Measurements from ENCODE around the gene MRPS9.
A peak's percentile ranks its signal among the peaks of the same experiment; 100 is the strongest.

The MRPS9 gene

GRCh38 chr2:105078906-105079495, 41.1 kb downstream of the MRPS9 start:
- peak overlapping the region; percentile 24 for H3K27ac ChIP-seq (ENCODE audit: low read depth, low read length)
- H3K4me3 ChIP-seq (ENCODE audit: low read depth, low read length) = no peak overlapping the region
- no peaks in the 10 kb centered on the region for H3K27me3 ChIP-seq (ENCODE audit: control insufficient read depth, insufficient read depth, low read length)
- H3K9me3 ChIP-seq (ENCODE audit: control insufficient read depth, insufficient read depth, low read length) = no peaks in the 10 kb centered on the region
- peaks cover 14% of the 10 kb centered on the region for H3K36me3 ChIP-seq (ENCODE audit: control insufficient read depth, insufficient read depth, low read length)
- H3K4me1 ChIP-seq (ENCODE audit: control insufficient read depth, insufficient read depth, low read length) = peaks cover 52% of the 10 kb centered on the region
- no peak overlapping the region for H3K9ac ChIP-seq (ENCODE audit: low read depth, low read length)

- Histone ChIP-seq H3K36me3 (ENCODE audit: control insufficient read depth, insufficient read depth, low read length) (peaks cover 14% of the 10 kb centered on the region), H3K4me1 (ENCODE audit: control insufficient read depth, insufficient read depth, low read length) (peaks cover 41% of the 10 kb centered on the region), H3K27ac (ENCODE audit: low read depth, low read length) (peak overlapping the region; percentile 65), H3K9ac (ENCODE audit: low read depth, low read length) (peak overlapping the region; percentile 47; the same call in 1 of the 2 replicates), H3K27me3 (ENCODE audit: control insufficient read depth, insufficient read depth, low read length) (no peaks in the 10 kb centered on the region), H3K9me3 (ENCODE audit: control insufficient read depth, insufficient read depth, low read length) (no peaks in the 10 kb centered on the region), H3K4me3 (ENCODE audit: low read depth, low read length) (peak overlapping the region; percentile 34; the same call in 1 of the 2 replicates)
These were observed 42.6 kb downstream of the MRPS9 start for GRCh38 chr2:105080461-105080860.

GRCh38 chr2:105081006-105081601, 43.2 kb downstream of the MRPS9 start:
- H3K4me3 ChIP-seq (ENCODE audit: low read depth, low read length) = peak overlapping the region; percentile 34; the same call in 1 of the 2 replicates
- H3K9me3 ChIP-seq (ENCODE audit: control insufficient read depth, insufficient read depth, low read length) = no peaks in the 10 kb centered on the region
- H3K4me1 ChIP-seq (ENCODE audit: control insufficient read depth, insufficient read depth, low read length) = peaks cover 41% of the 10 kb centered on the region
- H3K27ac ChIP-seq (ENCODE audit: low read depth, low read length) = peak overlapping the region; percentile 65
- H3K27me3 ChIP-seq (ENCODE audit: control insufficient read depth, insufficient read depth, low read length) = no peaks in the 10 kb centered on the region
- H3K9ac ChIP-seq (ENCODE audit: low read depth, low read length) = peak overlapping the region; percentile 47; the same call in 1 of the 2 replicates
- peaks cover 14% of the 10 kb centered on the region for H3K36me3 ChIP-seq (ENCODE audit: control insufficient read depth, insufficient read depth, low read length)

- Histone ChIP-seq H3K27ac (ENCODE audit: low read depth, low read length) (no peak overlapping the region), H3K36me3 (ENCODE audit: control insufficient read depth, insufficient read depth, low read length) (peaks cover 14% of the 10 kb centered on the region), H3K9me3 (ENCODE audit: control insufficient read depth, insufficient read depth, low read length) (no peaks in the 10 kb centered on the region), H3K4me1 (ENCODE audit: control insufficient read depth, insufficient read depth, low read length) (peaks cover 41% of the 10 kb centered on the region), H3K4me3 (ENCODE audit: low read depth, low read length) (no peak overlapping the region), H3K9ac (ENCODE audit: low read depth, low read length) (no peak overlapping the region), H3K27me3 (ENCODE audit: control insufficient read depth, insufficient read depth, low read length) (no peaks in the 10 kb centered on the region)
These were observed 44.2 kb downstream of the MRPS9 start for GRCh38 chr2:105082107-105082506.

- no peak overlapping the region for H3K9ac ChIP-seq (ENCODE audit: low read depth, low read length)
- no peak overlapping the region for H3K4me3 ChIP-seq (ENCODE audit: low read depth, low read length)
- no peaks in the 10 kb centered on the region for H3K27me3 ChIP-seq (ENCODE audit: control insufficient read depth, insufficient read depth, low read length)
- peaks cover 30% of the 10 kb centered on the region for H3K36me3 ChIP-seq (ENCODE audit: control insufficient read depth, insufficient read depth, low read length)
- no peak overlapping the region for H3K27ac ChIP-seq (ENCODE audit: low read depth, low read length)
- no peaks in the 10 kb centered on the region for H3K9me3 ChIP-seq (ENCODE audit: control insufficient read depth, insufficient read depth, low read length)
- peaks cover 17% of the 10 kb centered on the region for H3K4me1 ChIP-seq (ENCODE audit: control insufficient read depth, insufficient read depth, low read length)
These were observed 47.7 kb downstream of the MRPS9 start for GRCh38 chr2:105085525-105085924.

- Histone ChIP-seq H3K36me3 (ENCODE audit: control insufficient read depth, insufficient read depth, low read length) (peaks cover 30% of the 10 kb centered on the region), H3K4me3 (ENCODE audit: low read depth, low read length) (no peak overlapping the region), H3K9me3 (ENCODE audit: control insufficient read depth, insufficient read depth, low read length) (no peaks in the 10 kb centered on the region), H3K4me1 (ENCODE audit: control insufficient read depth, insufficient read depth, low read length) (no peaks in the 10 kb centered on the region), H3K9ac (ENCODE audit: low read depth, low read length) (no peak overlapping the region), H3K27ac (ENCODE audit: low read depth, low read length) (no peak overlapping the region), H3K27me3 (ENCODE audit: control insufficient read depth, insufficient read depth, low read length) (no peaks in the 10 kb centered on the region)
These were observed 49.4 kb downstream of the MRPS9 start for GRCh38 chr2:105087273-105087672.

- H3K4me1 ChIP-seq (ENCODE audit: control insufficient read depth, insufficient read depth, low read length) = no peaks in the 10 kb centered on the region
- H3K9ac ChIP-seq (ENCODE audit: low read depth, low read length) = no peak overlapping the region
- no peaks in the 10 kb centered on the region for H3K9me3 ChIP-seq (ENCODE audit: control insufficient read depth, insufficient read depth, low read length)
- no peaks in the 10 kb centered on the region for H3K27me3 ChIP-seq (ENCODE audit: control insufficient read depth, insufficient read depth, low read length)
- no peak overlapping the region for H3K4me3 ChIP-seq (ENCODE audit: low read depth, low read length)
- peaks cover 50% of the 10 kb centered on the region for H3K36me3 ChIP-seq (ENCODE audit: control insufficient read depth, insufficient read depth, low read length)
- no peak overlapping the region for H3K27ac ChIP-seq (ENCODE audit: low read depth, low read length)
These were observed 52.2 kb downstream of the MRPS9 start for GRCh38 chr2:105090091-105090490.

GRCh38 chr2:105092797-105093196, 54.9 kb downstream of the MRPS9 start:
- Histone ChIP-seq H3K4me3 (ENCODE audit: low read depth, low read length) (no peak overlapping the region), H3K9ac (ENCODE audit: low read depth, low read length) (no peak overlapping the region), H3K36me3 (ENCODE audit: control insufficient read depth, insufficient read depth, low read length) (peaks cover 70% of the 10 kb centered on the region), H3K27ac (ENCODE audit: low read depth, low read length) (no peak overlapping the region), H3K27me3 (ENCODE audit: control insufficient read depth, insufficient read depth, low read length) (no peaks in the 10 kb centered on the region), H3K4me1 (ENCODE audit: control insufficient read depth, insufficient read depth, low read length) (no peaks in the 10 kb centered on the region), H3K9me3 (ENCODE audit: control insufficient read depth, insufficient read depth, low read length) (no peaks in the 10 kb centered on the region)

GRCh38 chr2:105099153-105099552, 61.3 kb downstream of the MRPS9 start:
- H3K9ac ChIP-seq (ENCODE audit: low read depth, low read length) = no peak overlapping the region
- H3K4me1 ChIP-seq (ENCODE audit: control insufficient read depth, insufficient read depth, low read length) = peaks cover 6% of the 10 kb centered on the region
- no peaks in the 10 kb centered on the region for H3K9me3 ChIP-seq (ENCODE audit: control insufficient read depth, insufficient read depth, low read length)
- no peaks in the 10 kb centered on the region for H3K27me3 ChIP-seq (ENCODE audit: control insufficient read depth, insufficient read depth, low read length)
- H3K36me3 ChIP-seq (ENCODE audit: control insufficient read depth, insufficient read depth, low read length) = peaks cover 58% of the 10 kb centered on the region
- H3K27ac ChIP-seq (ENCODE audit: low read depth, low read length) = no peak overlapping the region
- no peak overlapping the region for H3K4me3 ChIP-seq (ENCODE audit: low read depth, low read length)

GRCh38 chr2:105100046-105100840, 62.4 kb downstream of the MRPS9 start:
- H3K9me3 ChIP-seq (ENCODE audit: control insufficient read depth, insufficient read depth, low read length) = no peaks in the 10 kb centered on the region
- H3K4me1 ChIP-seq (ENCODE audit: control insufficient read depth, insufficient read depth, low read length) = peaks cover 6% of the 10 kb centered on the region
- no peak overlapping the region for H3K9ac ChIP-seq (ENCODE audit: low read depth, low read length)
- peaks cover 47% of the 10 kb centered on the region for H3K36me3 ChIP-seq (ENCODE audit: control insufficient read depth, insufficient read depth, low read length)
- no peak overlapping the region for H3K27ac ChIP-seq (ENCODE audit: low read depth, low read length)
- H3K4me3 ChIP-seq (ENCODE audit: low read depth, low read length) = no peak overlapping the region
- H3K27me3 ChIP-seq (ENCODE audit: control insufficient read depth, insufficient read depth, low read length) = no peaks in the 10 kb centered on the region

- Histone ChIP-seq H3K4me1 (ENCODE audit: control insufficient read depth, insufficient read depth, low read length) (peaks cover 13% of the 10 kb centered on the region), H3K36me3 (ENCODE audit: control insufficient read depth, insufficient read depth, low read length) (peaks cover 36% of the 10 kb centered on the region), H3K27me3 (ENCODE audit: control insufficient read depth, insufficient read depth, low read length) (no peaks in the 10 kb centered on the region), H3K27ac (ENCODE audit: low read depth, low read length) (no peak overlapping the region), H3K9ac (ENCODE audit: low read depth, low read length) (no peak overlapping the region), H3K9me3 (ENCODE audit: control insufficient read depth, insufficient read depth, low read length) (no peaks in the 10 kb centered on the region), H3K4me3 (ENCODE audit: low read depth, low read length) (no peak overlapping the region)
These were observed 64.1 kb downstream of the MRPS9 start for GRCh38 chr2:105102001-105102400.

All from HUES48 (cell line).